Inferior parietal cortex (tissue), 1 donor: ENCODE results near the gene SMPDL3A.

ENCODE experiments used
- DNase-seq: peaks from one replicate; pipeline ENCODE4 v3.0.0-alpha.2; 2016; ENCODE audit errors: extremely low spot score

Gene SMPDL3A

DNA sequence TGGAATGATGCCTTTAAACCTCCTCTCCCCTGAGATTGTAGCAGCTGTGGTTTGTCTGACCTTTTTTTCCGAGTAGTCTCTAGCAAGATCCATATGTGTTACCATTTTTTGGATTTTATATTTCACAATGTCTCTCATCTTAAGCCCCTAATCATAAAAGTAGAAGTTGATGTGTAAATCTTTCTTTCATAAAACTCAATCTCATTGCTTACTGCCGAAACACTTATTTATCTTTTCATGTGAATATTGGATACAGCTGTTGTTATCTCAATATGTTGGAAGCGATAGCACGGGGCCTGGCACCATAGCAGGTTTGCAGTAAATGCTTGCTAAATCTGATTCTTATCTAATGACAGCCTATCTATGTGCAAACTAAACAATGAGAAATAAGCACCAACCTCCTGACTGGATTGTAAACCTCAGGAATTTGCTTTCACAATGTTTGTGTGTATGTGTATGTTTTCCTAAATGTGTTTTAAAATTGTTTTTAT is 14.2 kb downstream of the SMPDL3A start:
- DNase-seq, result no peak

DNA sequence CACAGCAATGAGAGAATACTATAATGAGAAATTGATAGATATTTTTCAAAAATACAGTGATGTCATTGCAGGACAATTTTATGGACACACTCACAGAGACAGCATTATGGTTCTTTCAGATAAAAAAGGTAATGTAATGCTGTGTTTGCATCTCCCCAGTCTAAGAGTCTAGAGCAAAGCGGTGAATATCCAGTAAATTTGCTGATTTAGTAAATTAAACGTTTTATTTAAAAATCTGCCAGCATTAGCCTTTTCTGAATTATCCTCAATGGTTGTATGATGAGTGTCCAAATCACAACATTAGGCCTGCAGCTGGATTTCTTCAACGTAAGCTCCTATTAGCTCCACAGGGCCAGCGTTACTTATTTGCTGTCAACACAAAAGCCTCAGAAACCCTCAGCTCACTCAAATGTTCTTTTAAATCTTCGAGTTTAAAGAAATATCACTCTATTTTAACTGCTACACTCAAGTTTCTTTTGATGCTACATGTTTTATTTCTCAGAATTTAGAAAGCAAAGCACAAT is 16.0 kb downstream of the SMPDL3A start:
- no peak for DNase-seq

DNA sequence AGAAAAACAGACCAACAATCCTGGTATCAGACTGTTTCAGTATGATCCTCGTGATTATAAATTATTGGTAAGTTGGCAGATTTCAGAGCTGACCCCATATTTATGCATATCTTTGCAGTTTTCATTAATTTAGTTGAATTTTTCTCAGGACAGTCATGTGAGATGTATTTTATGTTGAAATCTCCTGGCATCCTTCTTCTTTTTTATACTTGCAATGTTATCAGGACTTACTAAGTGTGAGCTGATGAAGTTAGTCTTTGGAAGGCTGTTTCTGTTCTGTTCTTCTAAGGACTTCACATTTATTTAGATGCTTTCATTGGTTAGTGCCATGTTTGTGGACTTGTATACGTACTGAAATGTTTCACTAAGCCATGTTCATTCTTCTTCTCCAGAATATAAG is 17.2 kb downstream of the SMPDL3A start:
- DNase-seq, result no peak

DNA sequence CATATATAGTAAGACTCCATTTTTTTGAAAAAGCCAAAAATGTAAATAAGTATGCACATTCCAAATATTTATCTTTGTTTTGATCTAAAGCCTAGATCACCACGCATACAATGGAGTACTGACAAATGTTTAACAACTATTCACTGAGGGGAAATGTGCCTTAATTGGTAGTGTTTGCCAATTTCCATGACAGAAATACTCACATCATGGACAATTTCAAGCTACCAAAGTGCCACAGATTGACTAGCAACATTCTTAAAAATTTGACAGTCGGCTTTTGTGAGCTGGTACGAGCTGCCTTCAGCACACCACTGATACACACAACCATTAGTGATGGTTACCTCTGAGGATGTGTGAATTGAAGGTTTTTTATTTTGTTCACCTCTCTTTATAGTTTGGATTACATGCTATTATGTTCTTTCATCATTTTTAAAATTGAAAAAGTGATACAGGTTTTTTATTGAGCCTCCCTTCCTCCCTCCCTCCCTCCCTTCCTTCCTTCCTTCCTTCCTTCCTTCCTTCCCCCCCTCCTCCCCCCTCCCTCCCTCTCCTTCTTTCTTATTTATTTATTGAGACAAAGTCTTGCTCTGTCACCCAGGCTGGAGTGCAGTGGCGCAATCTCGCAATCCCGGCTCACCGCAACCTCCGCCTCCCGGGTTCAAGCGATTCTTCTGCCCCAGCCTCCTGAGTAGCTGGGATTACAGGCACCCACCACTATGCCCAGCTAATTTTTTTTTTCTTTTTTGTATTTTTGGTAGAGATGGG is 19.2 kb downstream of the SMPDL3A start:
- DNase-seq, result no peak

DNA sequence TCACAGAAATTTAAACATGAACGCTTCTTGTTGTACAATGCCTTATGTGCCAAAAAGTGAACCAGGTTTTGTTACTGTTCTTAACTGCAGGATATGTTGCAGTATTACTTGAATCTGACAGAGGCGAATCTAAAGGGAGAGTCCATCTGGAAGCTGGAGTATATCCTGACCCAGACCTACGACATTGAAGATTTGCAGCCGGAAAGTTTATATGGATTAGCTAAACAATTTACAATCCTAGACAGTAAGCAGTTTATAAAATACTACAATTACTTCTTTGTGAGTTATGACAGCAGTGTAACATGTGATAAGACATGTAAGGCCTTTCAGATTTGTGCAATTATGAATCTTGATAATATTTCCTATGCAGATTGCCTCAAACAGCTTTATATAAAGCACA is 19.9 kb downstream of the SMPDL3A start:
- DNase-seq, result no peak

DNA sequence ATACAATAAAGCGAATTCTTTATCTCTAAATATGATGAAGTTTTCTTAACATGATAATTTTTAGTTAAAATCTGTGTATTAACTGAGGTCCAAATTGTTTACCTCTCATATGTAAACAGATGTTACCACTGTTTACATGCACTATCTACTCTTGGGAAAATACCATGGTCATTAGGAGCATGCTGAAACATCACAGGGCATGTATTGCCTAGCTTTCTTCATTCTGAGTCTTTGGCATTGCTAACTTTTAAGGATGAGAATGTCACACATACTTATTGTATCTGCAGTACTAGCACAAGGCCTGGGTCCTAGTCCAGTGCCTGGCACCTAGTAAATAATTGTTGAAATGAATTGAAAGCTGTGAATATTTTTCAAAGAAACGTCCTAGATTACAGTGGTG is 20.6 kb downstream of the SMPDL3A start:
- no peak for DNase-seq

DNA sequence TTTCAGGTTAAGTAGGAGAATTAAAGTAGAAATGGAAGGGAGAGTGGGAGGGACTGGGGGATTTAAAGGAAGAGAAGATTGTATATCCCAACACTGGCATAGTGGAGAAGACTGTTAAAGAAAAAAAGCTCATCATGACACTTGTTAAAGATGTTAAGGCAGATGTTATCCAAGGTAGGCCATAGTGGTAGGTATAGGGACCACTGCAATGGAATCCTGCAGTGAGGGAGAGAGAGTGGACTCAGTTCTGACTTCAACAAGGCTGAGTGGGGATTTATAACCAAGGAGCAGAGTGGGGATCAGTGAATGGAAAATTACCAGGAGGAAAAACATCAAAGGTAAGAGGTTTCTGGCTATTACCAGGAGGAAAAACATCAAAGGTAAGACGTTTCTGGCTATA is 21.1 kb downstream of the SMPDL3A start:
- DNase-seq, result no peak

DNA sequence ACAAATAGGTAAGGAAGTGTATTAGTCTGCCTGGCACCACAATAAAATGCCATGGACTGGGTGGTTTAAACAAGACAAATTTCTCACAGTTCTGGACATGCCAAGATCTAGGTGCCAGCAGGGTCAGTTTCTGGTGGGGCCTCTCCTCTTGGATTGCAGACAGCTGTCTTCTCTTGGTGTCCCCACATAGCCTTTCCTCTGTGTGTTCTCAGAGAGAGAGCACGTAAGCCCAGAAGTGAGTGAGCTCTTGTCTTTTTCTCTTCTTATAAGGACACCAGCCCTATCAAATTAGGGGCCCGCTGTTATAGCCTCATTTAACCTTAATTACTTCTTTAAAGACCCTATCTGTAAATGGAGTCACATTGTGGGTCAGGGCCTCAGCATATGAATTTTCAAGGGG is 28.3 kb downstream of the SMPDL3A start:
- DNase-seq, result no peak

DNA sequence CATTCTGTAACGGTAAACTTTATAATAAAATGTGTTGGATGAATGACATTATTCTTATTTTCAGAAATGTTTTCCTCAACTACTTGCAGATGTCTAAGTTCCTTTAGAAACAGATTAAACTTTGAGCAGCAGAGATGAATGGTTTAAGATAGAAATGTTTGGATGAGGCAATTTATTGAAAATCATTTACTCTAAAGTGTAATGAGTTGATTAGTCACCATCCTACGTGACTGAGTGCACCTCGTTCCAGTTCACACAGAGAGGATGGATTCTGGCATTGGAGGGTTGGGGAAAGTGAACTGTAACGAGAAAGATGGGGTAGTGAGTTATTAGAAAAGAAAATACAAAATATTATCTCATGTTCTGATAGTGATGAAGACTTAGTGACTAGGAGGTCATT is 28.7 kb downstream of the SMPDL3A start:
- no peak for DNase-seq

DNA sequence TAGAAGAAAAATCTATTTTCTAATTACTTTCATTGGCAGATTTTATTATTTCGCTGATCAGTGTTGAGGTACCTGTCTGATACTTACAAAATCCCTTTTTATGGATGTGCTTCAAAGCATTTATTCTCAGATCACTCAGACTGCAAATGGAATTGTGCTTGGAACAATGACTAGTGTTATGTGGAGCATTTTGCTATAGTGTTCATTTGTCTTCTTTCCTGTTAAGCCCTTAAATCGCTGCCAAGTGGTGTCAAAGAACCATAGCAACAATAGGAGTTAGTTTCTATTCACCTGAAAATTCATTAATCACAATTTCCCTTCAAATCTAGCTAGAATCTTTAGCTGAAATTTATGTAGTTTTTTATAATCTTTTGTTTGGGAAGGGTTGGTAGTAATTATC is 29.8 kb downstream of the SMPDL3A start:
- DNase-seq, result no peak

DNA sequence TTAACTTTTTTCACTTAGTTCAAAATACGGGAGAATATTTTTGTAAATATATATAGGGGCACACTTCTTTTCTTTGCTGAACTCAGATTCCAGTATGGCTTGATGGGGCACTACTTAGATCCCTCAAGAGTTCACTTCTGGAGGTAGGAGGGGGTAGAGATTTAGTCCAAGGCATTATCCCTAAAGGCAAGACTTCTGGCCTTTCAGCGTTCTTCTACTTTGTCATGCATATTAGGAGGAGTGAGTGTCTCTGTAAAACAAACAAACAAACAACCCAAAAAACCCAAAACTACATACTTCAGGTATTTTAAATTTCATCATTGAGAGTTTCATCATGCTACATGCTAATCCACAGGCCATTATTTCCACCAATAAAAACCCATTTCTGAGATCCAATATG is 32.0 kb downstream of the SMPDL3A start:
- no peak for DNase-seq

DNA sequence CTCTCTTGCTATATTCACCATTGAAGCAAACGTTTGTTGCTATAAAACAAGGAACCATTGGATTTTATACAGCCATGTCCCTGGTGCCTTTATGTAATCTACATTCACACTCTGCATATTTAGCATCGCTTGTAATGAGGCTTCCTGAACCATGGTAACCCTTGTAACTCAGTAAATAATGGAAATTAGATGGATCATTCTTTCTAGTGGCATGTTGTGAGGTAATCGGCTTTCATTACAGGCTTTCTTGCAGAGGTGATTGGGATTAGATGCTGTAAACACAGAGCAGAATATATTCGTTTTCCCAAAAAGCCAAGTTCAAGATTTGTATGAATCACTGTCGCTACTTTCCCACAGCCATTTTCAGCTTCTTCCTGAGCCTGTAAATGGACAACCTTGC is 36.1 kb downstream of the SMPDL3A start:
- DNase-seq, result no peak

DNA sequence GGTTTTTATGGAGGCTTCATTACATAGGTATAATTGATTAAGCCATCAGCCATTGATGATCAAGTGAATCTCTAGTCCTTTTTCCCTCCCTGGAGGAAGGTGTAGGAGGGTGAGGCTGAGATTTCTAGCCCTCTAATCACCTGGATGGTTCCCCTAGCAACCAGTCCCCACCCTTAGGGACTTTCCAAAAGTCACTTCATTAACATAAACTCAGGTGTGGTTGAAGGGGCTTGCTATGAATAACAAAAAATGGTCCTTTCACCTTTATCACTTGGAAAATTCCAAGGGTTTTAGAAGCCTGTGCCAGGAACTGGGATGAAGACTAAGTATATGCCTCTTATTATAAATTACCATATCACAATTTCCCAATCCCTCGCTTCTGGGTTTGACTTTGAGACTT is 40.4 kb downstream of the SMPDL3A start:
- no peak for DNase-seq

DNA sequence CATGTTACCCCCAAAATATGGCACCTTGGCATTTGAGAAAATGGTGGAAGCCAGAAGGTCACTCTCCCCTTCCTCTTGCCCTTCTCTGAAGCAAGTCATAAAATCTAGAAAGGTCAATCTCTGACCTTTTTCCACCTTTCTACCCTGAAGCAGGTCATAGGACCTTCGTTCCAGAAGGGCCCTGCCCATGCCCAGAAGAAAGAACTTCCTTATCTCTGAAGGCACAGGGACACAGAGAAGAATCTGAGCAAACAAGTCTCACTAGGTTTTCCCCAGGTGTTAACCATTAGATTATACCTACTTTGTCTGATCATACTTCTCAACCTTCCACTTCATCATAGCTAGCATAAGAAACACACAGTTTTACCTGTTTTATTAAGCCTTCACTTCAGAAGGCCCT is 42.5 kb downstream of the SMPDL3A start:
- no peak for DNase-seq

DNA sequence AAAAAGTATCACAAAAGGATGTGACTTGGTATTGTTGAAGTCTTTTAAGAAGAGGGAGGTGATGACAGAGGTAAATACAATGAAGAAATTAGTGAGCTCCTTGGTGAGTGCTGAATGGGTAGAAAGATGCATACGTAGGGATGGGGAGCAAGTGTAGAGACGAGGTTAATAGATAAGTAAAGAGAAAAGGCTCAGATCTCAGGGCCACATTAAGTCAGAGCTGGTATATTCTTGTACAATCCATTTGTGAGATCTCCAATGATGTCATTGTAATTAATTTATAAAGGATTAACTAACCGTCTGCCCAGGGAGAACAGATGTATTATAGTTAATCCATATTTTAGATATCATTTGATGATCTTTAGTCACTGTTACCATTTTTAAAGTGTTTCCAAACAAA is 43.4 kb downstream of the SMPDL3A start:
- no peak for DNase-seq

DNA sequence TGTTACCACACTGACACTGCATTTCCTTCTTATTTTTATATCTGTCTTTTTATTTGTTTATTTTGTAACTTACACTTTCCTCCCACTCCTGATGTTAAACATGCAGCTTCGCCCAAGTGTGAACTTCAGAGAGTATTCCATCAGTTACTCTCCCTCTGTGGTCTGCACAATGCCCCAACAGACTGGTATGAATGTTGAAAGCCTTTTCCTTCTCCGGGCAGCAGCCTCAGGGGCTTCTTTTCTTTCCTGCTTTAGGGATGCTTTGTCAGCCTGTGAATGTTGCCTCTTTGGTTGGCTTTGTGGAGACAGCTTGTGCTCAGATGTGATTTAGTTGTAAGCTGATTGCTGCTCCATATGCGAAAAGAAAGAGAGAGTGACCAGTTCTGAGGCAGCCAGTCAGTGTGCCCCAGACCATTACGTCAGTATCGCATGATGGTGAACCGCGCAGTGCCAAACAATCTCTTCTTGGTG is 44.0 kb downstream of the SMPDL3A start:
- DNase-seq, result peak; percentile 79

DNA sequence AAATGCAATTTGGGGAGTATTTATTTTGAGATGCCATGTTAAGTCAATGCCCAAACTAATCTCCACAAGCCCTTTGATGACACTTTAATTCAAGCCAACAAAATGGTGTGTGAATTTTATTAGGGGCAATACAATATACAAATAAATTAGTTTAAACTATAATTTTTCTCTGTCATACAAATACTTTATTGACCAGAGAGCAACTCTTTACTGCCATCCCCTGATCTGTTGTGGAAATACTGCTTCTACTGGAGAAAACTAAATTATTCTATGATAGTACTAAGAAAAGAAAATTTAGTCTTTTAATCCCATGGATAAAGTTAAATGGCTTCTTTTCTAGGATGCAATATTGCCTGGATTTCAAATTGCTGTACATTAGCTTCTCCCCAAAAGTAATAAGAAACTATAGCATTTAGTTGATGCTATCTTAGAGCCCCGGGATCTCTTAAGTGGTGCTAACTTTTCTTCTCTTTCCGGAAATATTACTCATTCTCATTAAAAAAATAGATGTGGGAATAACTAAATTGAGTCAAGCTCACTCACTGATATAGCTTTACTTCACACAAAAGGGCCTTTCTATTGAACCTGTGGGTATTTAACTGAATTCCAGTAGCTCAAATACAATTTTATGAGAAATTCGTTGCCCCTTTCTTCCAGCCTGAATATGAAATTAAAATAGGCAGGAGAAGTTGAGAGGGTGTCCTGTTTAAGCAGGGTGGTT is 49.2 kb downstream of the SMPDL3A start:
- no peak for DNase-seq

DNA sequence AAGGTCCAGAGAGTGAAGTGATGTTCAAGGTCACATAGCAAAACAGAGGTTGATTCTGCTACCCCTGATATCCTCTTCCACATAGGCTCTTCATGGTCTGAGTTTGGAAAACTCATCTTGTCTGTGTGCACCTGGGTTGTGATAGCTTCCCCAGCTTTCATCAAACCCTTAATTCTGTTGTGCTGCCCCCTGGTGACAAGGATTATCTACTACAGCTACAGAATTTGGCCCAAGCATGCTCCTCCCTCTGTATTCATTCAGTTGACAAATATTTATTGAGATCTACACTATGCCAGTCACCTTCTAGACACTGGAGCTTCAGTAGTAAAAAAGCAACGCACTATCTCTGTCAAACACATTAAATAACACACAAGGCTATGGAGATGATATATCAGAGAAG is 50.4 kb downstream of the SMPDL3A start:
- peak; percentile 88 for DNase-seq

DNA sequence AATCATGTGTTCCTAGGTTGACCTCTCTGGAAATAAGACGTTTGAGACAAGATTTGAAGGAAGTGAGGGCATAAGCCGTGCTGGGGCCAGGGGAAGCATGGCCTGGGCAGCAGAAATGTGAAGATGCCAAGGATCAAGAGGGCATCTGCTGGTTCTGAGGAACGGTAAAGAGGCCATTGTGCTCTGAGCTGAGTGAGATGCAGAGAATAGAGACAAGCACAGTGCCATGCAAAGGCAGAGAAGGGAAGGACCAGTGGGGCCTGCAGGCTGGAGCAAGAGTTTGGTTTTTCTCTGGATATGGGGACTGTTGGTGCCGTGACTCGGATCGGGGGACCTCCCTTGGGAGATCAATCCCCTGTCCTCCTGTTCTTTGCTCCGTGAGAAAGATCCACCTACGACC is 50.8 kb downstream of the SMPDL3A start:
- DNase-seq, result no peak

DNA sequence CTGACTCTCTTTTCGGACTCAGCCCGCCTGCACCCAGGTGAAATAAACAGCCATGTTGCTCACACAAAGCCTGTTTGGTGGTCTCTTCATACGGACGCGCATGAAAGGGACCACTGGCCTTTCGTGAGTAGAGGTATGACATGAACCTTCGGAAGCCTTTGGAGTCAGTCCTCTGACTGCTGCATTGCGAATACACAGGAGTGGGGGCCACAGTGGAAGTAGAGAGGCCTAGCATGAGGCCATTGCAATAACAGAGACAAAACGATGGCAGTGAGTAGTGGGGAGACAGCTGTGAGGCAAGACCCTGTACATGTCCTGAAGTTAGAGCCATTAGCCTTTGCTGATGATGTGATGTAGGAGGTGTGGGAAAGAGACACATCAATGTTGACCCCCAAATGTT is 56.4 kb downstream of the SMPDL3A start:
- DNase-seq, result no peak

DNA sequence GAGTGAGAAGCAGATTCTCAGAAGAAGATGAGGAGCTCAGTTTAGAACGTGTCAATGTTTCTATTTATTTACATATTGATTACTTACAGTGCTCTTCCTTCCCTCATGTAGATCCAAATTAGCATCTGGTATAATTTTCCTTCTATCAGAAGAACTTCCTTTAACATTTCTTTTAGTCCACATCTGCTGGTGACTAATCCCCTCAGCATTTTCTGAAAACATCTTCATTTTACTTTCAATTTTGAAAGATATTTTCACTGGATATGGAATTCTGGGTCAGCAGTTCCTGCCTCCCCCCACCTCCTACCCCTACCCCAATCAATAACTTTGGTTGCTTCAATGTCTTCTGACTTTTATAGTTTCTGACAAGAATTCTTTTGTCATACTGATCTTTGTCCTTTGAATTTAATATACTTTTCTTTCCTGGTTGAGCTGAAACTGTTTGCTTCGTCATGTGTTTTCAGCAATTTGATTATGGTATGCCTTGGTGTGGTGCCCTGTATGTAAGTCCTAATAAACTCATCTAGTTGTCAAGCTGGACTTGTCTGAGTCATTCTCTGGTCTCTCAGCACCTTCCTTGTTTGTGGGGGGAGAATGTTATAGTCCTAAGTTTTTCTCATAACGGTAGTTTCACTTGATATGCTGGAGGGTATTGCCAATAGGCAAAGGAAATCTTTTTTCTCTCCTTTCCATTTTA is 57.0 kb downstream of the SMPDL3A start:
- DNase-seq, result no peak

DNA sequence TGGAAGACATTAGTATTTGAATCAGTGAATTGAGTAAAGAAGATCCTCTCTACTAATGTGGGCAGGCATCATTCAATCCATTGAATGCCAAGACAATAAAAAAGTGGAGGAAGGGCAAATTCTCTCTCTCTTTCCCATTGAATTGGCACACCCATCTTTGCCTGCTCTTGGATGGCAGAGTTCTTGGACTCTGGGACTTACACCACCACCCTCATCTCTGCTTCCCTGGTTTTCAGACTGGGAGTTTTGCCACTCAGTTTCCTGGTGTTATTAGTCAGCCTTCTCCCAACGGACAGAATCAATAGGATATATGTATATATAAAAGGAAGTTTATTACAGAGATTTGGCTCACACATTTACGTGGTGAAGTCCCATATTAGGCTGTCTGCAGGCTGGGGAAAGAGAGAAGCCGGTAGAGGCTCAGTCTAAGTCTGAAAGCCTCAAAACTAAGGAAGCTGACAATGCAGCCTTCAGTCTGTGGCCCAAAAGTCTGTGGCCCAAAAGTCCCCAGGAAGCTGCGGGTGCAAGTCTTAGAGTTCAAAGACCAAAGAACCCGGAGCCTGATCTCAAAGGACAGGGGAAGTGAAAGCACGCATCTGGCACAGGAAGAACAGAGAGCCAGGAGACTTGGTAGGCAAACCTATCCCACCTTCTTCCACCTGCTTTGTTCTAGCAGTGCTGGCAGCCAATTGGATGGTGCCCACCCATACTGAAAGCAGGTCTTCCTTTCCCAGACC is 64.4 kb downstream of the SMPDL3A start:
- DNase-seq, result no peak
